Mesendoderm (in vitro differentiated cells): ENCODE data around the gene TNIK.

ENCODE experiments used
- DNase-seq: peaks from one replicate; pipeline ENCODE4 v3.0.0; 2013
- H2AK5ac ChIP-seq: 2 replicates; pipeline ENCODE4 v1.6.1; 2013; ENCODE audit warnings: low read length, inconsistent platforms
- H2BK120ac ChIP-seq: 2 replicates; pipeline ENCODE4 v1.6.1; 2013; ENCODE audit warnings: low read depth, mild to moderate bottlenecking, low read length, moderate library complexity, mixed read lengths
- H2BK15ac ChIP-seq: replicated peaks from 2 replicates; pipeline ENCODE4 v1.6.1; 2013; ENCODE audit warnings: low read depth, mild to moderate bottlenecking, moderate library complexity
- H2BK5ac ChIP-seq: 2 replicates; pipeline ENCODE4 v1.6.1; 2013; ENCODE audit warnings: low read length, inconsistent platforms
- H3K18ac ChIP-seq: 2 replicates; pipeline ENCODE4 v1.6.1; 2013; ENCODE audit warnings: mild to moderate bottlenecking, low read length, mixed read lengths
- H3K23ac ChIP-seq: one replicate; pipeline ENCODE4 v1.6.1; 2013; ENCODE audit warnings: low read length
- H3K27ac ChIP-seq: 2 replicates; pipeline ENCODE4 v1.5.1; 2013; ENCODE audit warnings: low read depth, mild to moderate bottlenecking, inconsistent platforms, low read length, moderate library complexity
- H3K27me3 ChIP-seq: 2 replicates; pipeline ENCODE4 v1.6.1; 2013; ENCODE audit warnings: low read length, control low read depth, mild to moderate bottlenecking, inconsistent platforms; ENCODE audit not compliant: insufficient read depth, poor library complexity
- H3K36me3 ChIP-seq: 2 replicates; pipeline ENCODE4 v1.6.1; 2013; ENCODE audit warnings: low read length, inconsistent platforms; ENCODE audit not compliant: control insufficient read depth, insufficient read depth
- H3K4ac ChIP-seq: one replicate; pipeline ENCODE4 v1.6.1; 2013; ENCODE audit warnings: low read depth, mild to moderate bottlenecking, low read length, moderate library complexity
- H3K4me1 ChIP-seq: 2 replicates; pipeline ENCODE4 v1.6.1; 2013; ENCODE audit warnings: low read depth, low read length, inconsistent platforms; ENCODE audit not compliant: control insufficient read depth
- H3K4me2 ChIP-seq: 2 replicates; pipeline ENCODE4 v1.6.1; 2013; ENCODE audit warnings: low read length
- H3K4me3 ChIP-seq: 2 replicates; pipeline ENCODE4 v1.5.1; 2013; ENCODE audit warnings: mild to moderate bottlenecking, low read length
- H3K56ac ChIP-seq: one replicate; pipeline ENCODE4 v1.6.1; 2013; ENCODE audit warnings: low read length
- H3K79me1 ChIP-seq: 2 replicates; pipeline ENCODE4 v1.6.1; 2013; ENCODE audit warnings: low read length, inconsistent platforms
- H3K79me2 ChIP-seq: 2 replicates; pipeline ENCODE4 v1.6.1; 2013; ENCODE audit warnings: mild to moderate bottlenecking, low read length; ENCODE audit not compliant: control insufficient read depth, insufficient read depth
- H3K9ac ChIP-seq: 2 replicates; pipeline ENCODE4 v1.6.1; 2013; ENCODE audit warnings: low read length, inconsistent platforms
- H4K5ac ChIP-seq: one replicate; pipeline ENCODE4 v1.6.1; 2013; ENCODE audit warnings: low read length
- H4K8ac ChIP-seq: one replicate; pipeline ENCODE4 v1.6.1; 2013; ENCODE audit warnings: low read depth, mild to moderate bottlenecking, control low read depth, low read length, moderate library complexity
- WGBS: extraction: QIAGEN DNeasy Blood & Tissue Kit; methylation state at CpG from one replicate; pipeline ENCODE4 v1.1.7; 2013; ENCODE audit warnings: low lambda C conversion rate, missing lambda C conversion rate; ENCODE audit not compliant: insufficient coverage; ENCODE audit errors: extremely low coverage; 5-methylcytosine and 5-hydroxymethylcytosine counted together

TNIK gene

GRCh38 chr3:171175741-171176234, 284.4 kb downstream of the TNIK start:
- Histone ChIP-seq H3K79me2 (no peaks in the 10 kb centered on the region), H2BK120ac (no peak overlapping the region), H3K4me1 (no peaks in the 10 kb centered on the region), H3K36me3 (no peaks in the 10 kb centered on the region), H3K4me2 (no peak overlapping the region), H2BK15ac (no peak overlapping the region), H3K27ac (no peak overlapping the region), H4K8ac (no peak overlapping the region), H3K27me3 (no peaks in the 10 kb centered on the region), H3K4me3 (no peak overlapping the region), H3K18ac (no peak overlapping the region), H4K5ac (no peak overlapping the region), H2BK5ac (no peak overlapping the region), H3K23ac (no peak overlapping the region), H2AK5ac (no peak overlapping the region), H3K9ac (no peak overlapping the region), H3K56ac (no peak overlapping the region), H3K79me1 (no peaks in the 10 kb centered on the region), H3K4ac (no peak overlapping the region)
- DNase-seq = no peak
- no CpG with 5 or more reads among the region's 7 CpGs for WGBS

- Histone ChIP-seq H3K9ac (no peak overlapping the region), H3K27me3 (no peaks in the 10 kb centered on the region), H2BK5ac (no peak overlapping the region), H3K4me2 (no peak overlapping the region), H4K8ac (no peak overlapping the region), H3K56ac (no peak overlapping the region), H3K4me1 (no peaks in the 10 kb centered on the region), H3K4ac (no peak overlapping the region), H3K4me3 (no peak overlapping the region), H3K27ac (no peak overlapping the region), H3K79me2 (no peaks in the 10 kb centered on the region), H2BK15ac (no peak overlapping the region), H2AK5ac (no peak overlapping the region), H4K5ac (no peak overlapping the region), H3K23ac (no peak overlapping the region), H2BK120ac (no peak overlapping the region), H3K18ac (no peak overlapping the region), H3K36me3 (no peaks in the 10 kb centered on the region), H3K79me1 (no peaks in the 10 kb centered on the region)
- no peak for DNase-seq
- no CpG with 5 or more reads among the region's 6 CpGs for WGBS
Observed at GRCh38 chr3:171173736-171174135, 286.5 kb downstream of the TNIK start.

DNA sequence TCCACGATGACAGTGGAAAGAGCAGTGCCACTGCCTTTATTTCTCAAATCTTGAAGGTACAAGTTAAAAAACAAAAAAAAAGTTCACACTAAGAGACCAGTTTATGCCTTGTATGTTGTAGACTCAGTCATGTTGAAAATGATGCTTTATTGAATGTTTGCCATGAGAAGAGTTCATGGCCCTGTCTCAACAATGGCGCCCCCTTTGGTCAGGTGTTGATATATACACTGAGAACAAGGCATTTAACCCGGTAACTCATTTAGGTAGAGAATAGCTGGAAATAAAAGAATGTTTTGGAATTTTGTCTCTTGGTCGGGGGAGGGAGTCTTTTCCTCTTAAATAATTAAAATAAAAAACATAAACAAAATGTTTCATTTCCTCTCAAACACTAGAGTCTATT, 288.1 kb downstream of the TNIK start:
- Histone ChIP-seq H2AK5ac (no peak overlapping the region), H3K79me1 (no peaks in the 10 kb centered on the region), H2BK5ac (no peak overlapping the region), H3K4me3 (no peak overlapping the region), H3K4ac (no peak overlapping the region), H3K4me2 (no peak overlapping the region), H2BK15ac (no peak overlapping the region), H3K27me3 (no peaks in the 10 kb centered on the region), H4K8ac (no peak overlapping the region), H2BK120ac (no peak overlapping the region), H3K56ac (no peak overlapping the region), H3K27ac (no peak overlapping the region), H3K36me3 (no peaks in the 10 kb centered on the region), H3K4me1 (no peaks in the 10 kb centered on the region), H3K18ac (no peak overlapping the region), H3K9ac (no peak overlapping the region), H3K23ac (no peak overlapping the region), H3K79me2 (no peaks in the 10 kb centered on the region), H4K5ac (no peak overlapping the region)
- no peak for DNase-seq
- no CpG with 5 or more reads among the region's 4 CpGs for WGBS

DNA sequence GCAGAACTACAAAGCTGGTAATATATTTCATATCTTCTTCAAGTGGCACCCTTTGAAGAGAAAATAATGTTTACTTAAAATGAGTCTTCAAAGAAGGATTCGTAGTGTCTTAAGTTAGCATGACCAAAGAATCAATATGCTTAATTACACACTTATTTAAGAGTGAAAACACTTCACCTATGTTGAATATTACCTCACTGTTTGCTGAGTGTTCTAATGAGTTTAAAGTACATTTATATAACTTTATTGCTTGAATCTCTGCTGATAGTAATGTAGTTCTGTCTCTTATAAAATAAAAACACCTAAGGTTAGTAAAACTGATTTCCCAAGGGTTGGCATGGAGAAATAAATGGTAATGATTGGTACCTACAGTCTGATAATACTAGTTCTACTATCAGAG, 290.3 kb downstream of the TNIK start:
- DNase-seq = no peak
- H3K79me2 ChIP-seq = no peaks in the 10 kb centered on the region
- WGBS = no CpG with 5 or more reads among the region's 1 CpG

DNA sequence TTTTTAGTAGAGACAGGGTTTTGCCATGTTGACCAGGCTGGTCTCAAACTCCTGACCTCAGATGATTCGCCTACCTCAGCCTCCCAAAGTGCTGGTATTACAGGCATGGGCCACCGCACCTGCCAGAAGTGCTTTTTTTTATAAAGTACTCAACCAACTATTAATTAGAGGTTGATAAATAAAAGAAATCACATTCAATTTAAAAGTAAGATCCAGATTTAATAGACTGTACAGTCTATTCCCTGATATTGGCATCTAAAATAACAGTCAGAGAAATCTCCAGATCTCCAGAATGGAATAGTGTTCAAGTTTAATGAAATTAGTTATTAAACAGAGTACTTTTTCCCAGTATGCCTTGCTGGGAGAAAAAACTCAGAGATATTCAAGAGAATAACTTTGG, 290.8 kb downstream of the TNIK start:
- Histone ChIP-seq H3K79me2 (no peaks in the 10 kb centered on the region), H2BK120ac (no peak overlapping the region), H3K27ac (no peak overlapping the region), H3K36me3 (no peaks in the 10 kb centered on the region), H2AK5ac (no peak overlapping the region), H2BK5ac (no peak overlapping the region), H3K4me3 (no peak overlapping the region), H3K79me1 (no peaks in the 10 kb centered on the region), H4K5ac (no peak overlapping the region), H3K4ac (no peak overlapping the region), H3K4me2 (no peak overlapping the region), H3K56ac (no peak overlapping the region), H3K27me3 (no peaks in the 10 kb centered on the region), H3K4me1 (no peaks in the 10 kb centered on the region), H3K23ac (no peak overlapping the region), H2BK15ac (no peak overlapping the region), H4K8ac (no peak overlapping the region), H3K9ac (no peak overlapping the region), H3K18ac (no peak overlapping the region)
- DNase-seq = no peak
- WGBS = no CpG with 5 or more reads among the region's 2 CpGs

More for the DNA sequence above, 290.3 kb downstream of the TNIK start:
- Histone ChIP-seq H3K27me3 (no peaks in the 10 kb centered on the region), H2AK5ac (no peak overlapping the region), H3K4ac (no peak overlapping the region), H3K18ac (no peak overlapping the region), H3K23ac (no peak overlapping the region), H3K9ac (no peak overlapping the region), H4K8ac (no peak overlapping the region), H2BK5ac (no peak overlapping the region), H3K56ac (no peak overlapping the region), H3K79me1 (no peaks in the 10 kb centered on the region), H2BK120ac (no peak overlapping the region), H4K5ac (no peak overlapping the region), H3K4me1 (no peaks in the 10 kb centered on the region), H3K4me3 (no peak overlapping the region), H3K27ac (no peak overlapping the region), H2BK15ac (no peak overlapping the region), H3K4me2 (no peak overlapping the region), H3K36me3 (no peaks in the 10 kb centered on the region)

- H2AK5ac ChIP-seq = no peak overlapping the region
- no peak overlapping the region for H3K4me3 ChIP-seq
- H4K5ac ChIP-seq = no peak overlapping the region
- no peak for DNase-seq
- H3K79me2 ChIP-seq = no peaks in the 10 kb centered on the region
- no peak overlapping the region for H3K9ac ChIP-seq
- H3K23ac ChIP-seq = no peak overlapping the region
- no CpG with 5 or more reads among the region's 4 CpGs for WGBS
- no peak overlapping the region for H2BK15ac ChIP-seq
- no peak overlapping the region for H4K8ac ChIP-seq
- no peaks in the 10 kb centered on the region for H3K79me1 ChIP-seq
- no peaks in the 10 kb centered on the region for H3K36me3 ChIP-seq
- H3K18ac ChIP-seq = no peak overlapping the region
- H3K56ac ChIP-seq = no peak overlapping the region
- no peaks in the 10 kb centered on the region for H3K27me3 ChIP-seq
- no peak overlapping the region for H3K4ac ChIP-seq
- H3K27ac ChIP-seq = no peak overlapping the region
- H3K4me2 ChIP-seq = no peak overlapping the region
- H2BK5ac ChIP-seq = no peak overlapping the region
- no peaks in the 10 kb centered on the region for H3K4me1 ChIP-seq
- no peak overlapping the region for H2BK120ac ChIP-seq
Observed at GRCh38 chr3:171168551-171168950, 291.7 kb downstream of the TNIK start.
